T-helper 9 cell (primary cell): ENCODE data around the gene SOCS4.
"Not testable (repeated sequence)": the region's sequence is repeated elsewhere in the genome, so short reads cannot be mapped to it uniquely, and the experiment has no call there.

Source experiments
- DNase-seq: peaks from one replicate; pipeline ENCODE4 v3.0.0-alpha.2; 2020

The SOCS4 gene

DNA sequence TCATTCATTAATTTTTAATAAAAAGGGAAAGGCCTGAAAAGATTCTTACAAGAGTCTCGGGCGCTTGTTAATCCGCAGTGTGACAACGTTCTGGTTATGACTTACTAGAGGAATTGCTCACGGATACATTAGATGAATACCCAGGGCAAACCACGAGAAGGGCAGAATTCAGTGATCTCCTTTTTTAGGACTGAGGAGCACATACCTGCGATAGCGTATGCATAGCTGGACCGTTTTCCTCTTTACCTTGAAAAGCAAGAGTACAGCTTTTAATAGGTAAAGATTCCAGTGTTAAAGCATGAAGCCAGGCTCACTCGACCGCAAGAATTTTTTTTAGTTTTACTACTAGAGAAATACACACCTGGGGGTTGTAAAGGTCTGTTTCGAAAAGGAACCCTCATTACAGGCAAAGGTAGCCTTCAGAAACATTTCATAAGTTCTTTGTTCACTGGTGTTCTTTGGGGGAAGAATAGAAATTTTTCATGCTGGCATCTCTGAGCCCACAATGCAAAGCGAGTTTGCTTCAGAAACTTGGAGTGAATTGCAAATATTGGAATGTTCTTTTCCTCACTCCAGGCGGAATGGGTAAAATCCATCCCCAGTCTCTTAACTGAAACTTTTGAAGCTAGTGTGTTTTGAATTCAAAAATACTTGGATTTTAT is 25.4 kb downstream of the SOCS4 start:
- DNase-seq, result no peak

- DNase-seq, result no peak
These were observed 26.0 kb downstream of the SOCS4 start for GRCh38 chr14:55053018-55053417.

GRCh38 chr14:55053500-55053899 is 26.5 kb downstream of the SOCS4 start:
- DNase-seq, result no peak

GRCh38 chr14:55054098-55054497 is 27.1 kb downstream of the SOCS4 start:
- DNase-seq, result no peak

DNA sequence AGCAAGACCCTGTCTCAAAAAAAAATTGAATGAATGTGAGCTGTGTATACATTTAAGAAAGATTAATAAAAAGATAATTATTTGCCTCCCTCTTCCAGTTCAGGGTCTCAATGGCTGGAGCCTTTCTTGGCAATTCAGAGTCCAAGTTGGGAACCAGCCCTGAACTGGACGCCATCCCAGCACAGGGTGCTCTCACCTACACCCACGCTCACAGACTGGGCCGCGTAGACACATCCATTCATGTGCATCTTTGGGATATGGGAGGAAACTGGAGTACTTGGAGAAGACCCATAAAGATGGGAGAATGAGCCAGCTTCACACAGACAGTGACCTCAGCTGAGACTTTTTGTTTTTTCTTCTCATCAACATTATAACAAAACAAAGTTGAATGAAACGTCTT is 30.9 kb downstream of the SOCS4 start:
- DNase-seq, result no peak

GRCh38 chr14:55059333-55059732 is 32.3 kb downstream of the SOCS4 start:
- DNase-seq, result no peak

GRCh38 chr14:55062517-55063351 is 35.7 kb downstream of the SOCS4 start:
- DNase-seq, result no peak

DNA sequence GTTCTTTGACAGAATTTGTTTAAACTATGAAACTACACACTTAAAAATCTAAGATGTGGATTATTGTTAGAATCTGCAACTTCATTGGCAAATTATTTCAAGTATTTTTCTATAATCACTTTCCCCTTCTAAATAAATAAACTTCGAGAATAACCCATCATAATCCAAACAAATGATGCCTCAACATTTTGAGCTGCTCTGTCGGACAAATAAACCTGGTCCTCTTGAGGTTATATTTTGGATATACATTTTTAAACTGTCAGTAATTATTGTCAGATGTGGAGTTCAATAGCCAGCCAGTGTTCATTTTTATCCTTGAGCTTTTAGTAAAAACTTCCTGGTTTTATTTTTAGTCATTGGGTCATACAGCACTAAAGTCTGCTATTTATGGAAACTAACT is 37.9 kb downstream of the SOCS4 start:
- DNase-seq, result not testable (repeated sequence)

DNA sequence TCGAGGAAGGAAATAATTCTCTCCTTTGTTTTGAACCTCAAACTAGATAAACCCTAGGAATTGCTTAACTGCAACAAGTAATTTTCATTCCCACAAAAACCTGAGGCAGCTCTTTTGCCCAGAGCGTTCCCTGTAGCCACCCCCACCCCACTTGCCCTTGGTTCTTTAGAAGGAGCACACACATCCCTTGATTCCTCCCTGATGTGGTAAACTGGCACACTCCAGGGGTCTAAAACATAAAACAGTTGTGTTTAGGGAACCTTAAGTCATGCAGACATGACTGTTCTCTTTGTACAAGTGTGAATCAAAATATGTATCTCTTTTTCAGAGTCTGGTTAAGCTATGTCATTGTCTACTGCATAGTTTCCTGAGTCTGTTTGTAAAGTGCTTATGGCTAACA is 38.4 kb downstream of the SOCS4 start:
- no peak for DNase-seq

DNA sequence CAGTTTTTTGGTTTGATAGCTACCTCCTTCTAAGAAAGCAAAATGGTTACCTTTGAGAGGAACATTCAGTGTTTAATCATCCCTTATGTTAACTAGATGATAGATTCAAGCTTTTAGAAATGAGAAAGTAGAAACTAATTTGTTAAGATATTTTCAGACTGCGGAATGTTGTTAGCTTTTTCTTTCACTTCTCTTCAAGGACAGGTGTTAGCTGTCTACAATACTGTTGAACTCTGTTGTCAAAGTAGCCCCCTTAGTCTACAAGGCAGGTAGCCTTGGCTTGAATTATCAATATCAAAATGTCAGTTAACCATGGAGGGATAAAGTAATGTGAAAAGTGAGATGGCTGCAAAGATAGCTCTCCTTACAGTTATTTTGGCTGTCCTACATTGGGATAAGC is 39.2 kb downstream of the SOCS4 start:
- no peak for DNase-seq

DNA sequence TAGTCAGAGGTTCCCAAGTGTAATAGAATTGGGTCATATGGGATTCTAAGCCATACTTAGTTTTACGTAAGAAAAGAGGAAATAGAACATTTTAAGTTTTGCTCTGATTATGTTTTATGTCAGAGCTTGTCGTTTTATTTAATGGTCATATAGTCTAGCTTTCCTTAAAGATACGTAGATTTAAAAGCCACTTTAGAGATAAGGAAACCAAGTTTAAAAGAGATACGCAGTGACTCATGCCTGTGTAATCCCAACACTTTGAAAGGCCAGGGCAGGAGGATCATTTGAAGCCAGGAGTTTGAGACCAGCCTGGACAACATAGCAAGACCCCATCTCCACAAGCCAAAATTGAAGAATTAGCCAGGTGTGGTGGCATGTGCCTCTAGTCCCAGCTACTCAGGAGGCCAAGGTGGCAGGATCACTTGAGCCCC is 44.0 kb downstream of the SOCS4 start:
- DNase-seq, result no peak

DNA sequence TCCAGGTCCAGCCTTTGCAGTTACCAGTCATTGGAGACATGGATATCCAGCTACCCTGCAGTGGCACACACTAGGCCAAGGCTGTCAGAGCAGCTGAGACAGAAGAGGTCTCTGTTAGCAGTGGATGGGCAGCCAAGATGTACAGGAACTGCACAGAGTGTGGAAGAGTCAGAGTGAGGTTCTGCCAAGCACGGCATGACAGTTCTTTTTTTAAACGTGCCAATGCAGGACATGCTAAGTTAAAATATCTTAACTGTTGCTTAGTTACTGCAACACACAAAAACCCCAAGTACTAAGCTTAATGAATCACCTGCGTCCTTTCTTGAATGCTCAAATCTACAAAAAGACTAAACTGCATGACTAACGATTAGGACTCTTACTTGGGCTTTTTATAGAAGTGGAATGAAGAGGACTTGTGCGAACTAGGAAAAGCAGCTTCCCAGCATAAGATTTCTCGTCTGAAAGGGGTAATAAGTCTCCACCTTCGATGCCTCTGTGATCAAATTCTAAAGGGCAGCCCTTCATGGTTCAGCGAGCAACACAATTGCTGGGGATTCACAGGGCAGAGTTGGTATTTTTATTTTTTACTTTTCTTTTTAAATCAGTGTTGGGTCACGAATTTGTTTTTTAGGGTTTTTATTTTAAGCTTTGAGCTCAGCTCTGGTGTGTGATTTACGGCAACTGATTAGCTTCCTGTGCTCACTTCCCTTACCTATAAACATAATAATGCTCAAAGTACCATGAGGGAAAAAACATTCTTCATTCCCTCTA is 45.0 kb downstream of the SOCS4 start:
- no peak for DNase-seq

GRCh38 chr14:55073856-55074255 is 46.8 kb downstream of the SOCS4 start:
- no peak for DNase-seq

DNA sequence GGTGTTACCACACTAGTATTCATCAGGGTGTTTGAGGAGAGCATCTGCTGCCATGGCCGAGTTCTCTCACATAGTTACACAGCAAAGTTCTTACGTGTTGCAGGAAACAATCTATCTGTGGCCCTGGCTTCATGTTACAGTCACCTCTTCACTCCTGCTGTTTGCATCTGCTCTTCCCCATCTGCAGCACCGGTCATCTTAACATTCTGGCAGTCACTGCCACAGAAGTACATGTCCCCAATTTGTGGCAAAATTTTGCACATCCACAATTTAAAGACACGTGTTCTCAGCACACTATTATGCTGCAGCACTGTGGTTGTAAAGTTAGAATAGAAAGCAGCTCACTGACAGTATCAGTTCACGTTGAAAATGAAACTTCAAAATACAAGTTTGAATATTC is 47.6 kb downstream of the SOCS4 start:
- DNase-seq, result no peak

DNA sequence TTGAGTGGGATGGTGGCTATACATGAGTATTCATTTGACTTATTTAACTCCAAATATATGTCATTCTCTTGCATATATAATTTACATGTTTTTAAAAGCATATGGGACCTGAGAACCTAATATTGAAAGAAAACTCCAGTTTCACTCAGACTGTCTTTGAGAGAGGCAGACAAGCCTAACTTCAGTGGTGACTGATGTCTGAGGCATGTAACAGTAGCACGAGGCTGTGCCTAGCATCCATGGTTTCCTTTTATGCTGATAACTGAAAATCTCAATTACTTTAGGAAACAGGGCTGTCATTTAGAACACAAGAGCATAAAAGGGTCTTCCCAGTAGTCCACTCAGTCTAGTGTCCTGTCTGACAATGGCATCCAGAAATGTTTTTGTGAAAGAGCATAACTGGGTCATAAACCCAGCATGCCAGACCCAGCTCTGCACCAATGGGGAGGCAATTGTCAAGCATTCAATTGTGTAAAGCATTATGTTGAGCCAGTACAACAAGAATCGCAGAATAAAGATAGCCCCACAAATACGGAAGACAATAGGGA is 48.7 kb downstream of the SOCS4 start:
- no peak for DNase-seq

GRCh38 chr14:55077170-55078151 is 50.4 kb downstream of the SOCS4 start:
- DNase-seq, result no peak

GRCh38 chr14:55079961-55080360 is 52.9 kb downstream of the SOCS4 start:
- DNase-seq, result not testable (repeated sequence)

GRCh38 chr14:55084401-55085059 is 57.5 kb downstream of the SOCS4 start:
- DNase-seq, result no peak

- no peak for DNase-seq
These were observed 58.1 kb downstream of the SOCS4 start for GRCh38 chr14:55085060-55085660.

DNA sequence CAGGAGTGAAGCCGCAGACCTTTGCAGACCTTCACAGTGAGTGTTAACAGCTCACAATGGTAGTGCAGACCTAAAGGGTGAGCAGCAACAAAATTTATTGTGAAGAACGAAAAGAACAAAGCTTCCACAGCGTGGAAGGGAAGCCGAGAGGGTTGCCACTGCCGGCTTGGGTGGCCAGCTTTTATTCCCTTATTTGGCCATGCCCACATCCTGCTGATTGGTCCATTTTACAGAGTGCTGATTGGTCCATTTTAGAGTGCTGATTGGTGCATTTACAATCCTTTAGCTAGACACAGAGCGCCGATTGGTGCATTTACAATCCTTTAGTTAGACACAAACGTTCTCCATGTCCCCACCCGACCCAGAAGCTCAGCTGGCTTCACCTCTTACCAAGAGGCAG is 59.9 kb downstream of the SOCS4 start:
- DNase-seq, result no peak

- no peak for DNase-seq
These were observed 61.3 kb downstream of the SOCS4 start for GRCh38 chr14:55088356-55088755.
